Memory B cell (primary cell): Measurements from ENCODE around the gene RBPJ.
"Not testable (repeated sequence)": the region's sequence is repeated elsewhere in the genome, so short reads cannot be mapped to it uniquely, and the experiment has no call there.

Experiments
- ATAC-seq: fragments of 150-1000 bp; cut with Tn5 transposase; 2 replicates; pipeline ENCODE4 v1.10.0; 2021; ENCODE audit warnings: low read depth, mild to moderate bottlenecking, moderate library complexity
- DNase-seq, 2 donors: peaks; one replicate each; pipeline ENCODE4 v3.0.0; 2022; ENCODE audit warnings: low spot score in 2 of 2
- H3K27ac Mint-ChIP-seq: one replicate; pipeline ENCODE4 v1.8.0; 2022; ENCODE audit warnings: mild to moderate bottlenecking, moderate library complexity, mixed read lengths
- H3K27me3 Mint-ChIP-seq: one replicate; pipeline ENCODE4 v1.8.0; 2022; ENCODE audit warnings: mixed read lengths
- H3K36me3 Mint-ChIP-seq: one replicate; pipeline ENCODE4 v1.8.0; 2022; ENCODE audit warnings: mild to moderate bottlenecking, mixed read lengths
- H3K4me1 Mint-ChIP-seq: one replicate; pipeline ENCODE4 v1.8.0; 2022; ENCODE audit warnings: mixed read lengths
- H3K4me3 Mint-ChIP-seq: one replicate; pipeline ENCODE4 v1.8.0; 2022; ENCODE audit warnings: mild to moderate bottlenecking, moderate library complexity, mixed read lengths
- H3K9me3 Mint-ChIP-seq: one replicate; pipeline ENCODE4 v1.8.0; 2022; ENCODE audit warnings: mixed read lengths

Gene RBPJ

DNA sequence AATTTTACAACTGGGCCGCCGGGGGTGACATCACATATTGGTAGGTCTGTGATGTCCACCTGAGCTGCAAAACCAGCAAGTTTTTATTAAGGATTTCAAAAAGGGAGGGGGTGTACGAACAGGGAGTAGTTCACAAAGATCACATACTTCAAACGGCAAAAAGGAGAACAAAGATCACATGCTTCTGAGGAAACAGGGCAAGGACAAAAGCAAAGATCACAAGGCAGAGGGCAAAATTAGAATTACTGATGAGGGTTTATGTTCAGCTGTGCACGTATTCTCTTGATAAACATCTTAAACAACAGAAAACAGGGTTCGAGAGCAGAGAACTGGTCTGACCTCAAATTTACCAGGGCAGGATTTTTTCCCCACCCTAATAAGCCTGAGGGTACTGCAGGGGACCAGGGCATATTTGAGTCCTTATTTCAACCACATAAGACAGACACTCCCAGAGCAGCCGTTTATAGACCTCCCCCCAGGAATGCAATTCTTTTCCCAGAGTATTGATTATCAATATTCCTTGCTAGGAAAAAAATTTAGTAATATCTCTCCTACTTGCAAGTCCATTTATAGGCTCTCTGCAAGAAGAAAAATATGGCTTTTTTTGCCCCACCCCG lies 5.4 kb upstream of the RBPJ start:
- not testable (repeated sequence) for H3K4me3 Mint-ChIP-seq, H3K36me3 Mint-ChIP-seq, H3K27me3 Mint-ChIP-seq, ATAC-seq
- Mint-ChIP-seq H3K27ac (peak overlapping the region; percentile 56), H3K4me1 (peaks cover 13% of the 10 kb centered on the region), H3K9me3 (peaks cover 12% of the 10 kb centered on the region)
- peak in 1 of 2 donors; percentile 18 for DNase-seq

DNA sequence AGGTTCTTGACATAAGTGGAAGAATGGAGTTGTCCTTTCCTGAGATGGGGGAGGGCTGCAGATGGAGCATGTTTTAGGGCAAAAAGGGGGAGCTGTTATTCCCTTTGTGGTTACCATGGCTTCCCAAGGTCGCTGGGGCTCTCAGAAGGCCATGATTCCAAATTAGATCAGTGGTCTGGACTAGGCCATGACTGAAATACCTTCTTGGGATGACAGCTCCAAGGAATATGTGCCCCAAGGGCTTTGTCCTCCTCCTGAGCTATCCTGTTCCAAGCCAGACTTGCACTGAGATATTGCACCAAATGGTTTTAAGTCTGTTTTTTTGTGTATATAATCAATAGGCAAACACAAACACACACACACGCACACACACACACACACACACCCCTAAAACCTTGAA lies 3.0 kb upstream of the RBPJ start:
- peaks cover 3% of the 10 kb centered on the region for H3K36me3 Mint-ChIP-seq
- ATAC-seq (no peak), DNase-seq (no peak)
- H3K27ac Mint-ChIP-seq = peak overlapping the region; percentile 64
- H3K27me3 Mint-ChIP-seq = no peaks in the 10 kb centered on the region
- H3K4me3 Mint-ChIP-seq = no peak overlapping the region
- H3K4me1 Mint-ChIP-seq = peaks cover 18% of the 10 kb centered on the region
- H3K9me3 Mint-ChIP-seq = peaks cover 12% of the 10 kb centered on the region

GRCh38 chr4:26319467-26319948 lies 1.3 kb upstream of the RBPJ start:
- ATAC-seq (peak; percentile 70), DNase-seq (peak; percentile 88 to 89)
- H3K36me3 Mint-ChIP-seq = peaks cover 3% of the 10 kb centered on the region
- H3K4me3 Mint-ChIP-seq = peak overlapping the region; percentile 99
- H3K9me3 Mint-ChIP-seq = peaks cover 12% of the 10 kb centered on the region
- peaks cover 21% of the 10 kb centered on the region for H3K4me1 Mint-ChIP-seq
- no peaks in the 10 kb centered on the region for H3K27me3 Mint-ChIP-seq
- peak overlapping the region; percentile 97 for H3K27ac Mint-ChIP-seq

- H3K27ac Mint-ChIP-seq = peak overlapping the region; percentile 97
- peaks cover 12% of the 10 kb centered on the region for H3K9me3 Mint-ChIP-seq
- peak; percentile 39 to 66 for DNase-seq
- H3K27me3 Mint-ChIP-seq = no peaks in the 10 kb centered on the region
- H3K4me1 Mint-ChIP-seq = peaks cover 22% of the 10 kb centered on the region
- peak overlapping the region; percentile 99 for H3K4me3 Mint-ChIP-seq
- peaks cover 3% of the 10 kb centered on the region for H3K36me3 Mint-ChIP-seq
- peak; percentile 21 for ATAC-seq
These were observed 771 bp upstream of the RBPJ start for GRCh38 chr4:26319949-26320537.

- DNase-seq = no peak
- Mint-ChIP-seq H3K36me3 (no peaks in the 10 kb centered on the region), H3K27ac (peak overlapping the region; percentile 97), H3K9me3 (peaks cover 8% of the 10 kb centered on the region), H3K4me3 (peak overlapping the region; percentile 94), H3K4me1 (peaks cover 24% of the 10 kb centered on the region), H3K27me3 (no peaks in the 10 kb centered on the region)
- no peak for ATAC-seq
These were observed 783 bp downstream of the RBPJ start for GRCh38 chr4:26321373-26322221.

- Mint-ChIP-seq H3K9me3 (peaks cover 4% of the 10 kb centered on the region), H3K27ac (peak overlapping the region; percentile 97), H3K4me1 (peaks cover 28% of the 10 kb centered on the region), H3K36me3 (no peaks in the 10 kb centered on the region), H3K4me3 (peak overlapping the region; percentile 94), H3K27me3 (no peaks in the 10 kb centered on the region)
- ATAC-seq (no peak), DNase-seq (no peak)
These were observed 1.5 kb downstream of the RBPJ start for GRCh38 chr4:26322346-26322745.

DNA sequence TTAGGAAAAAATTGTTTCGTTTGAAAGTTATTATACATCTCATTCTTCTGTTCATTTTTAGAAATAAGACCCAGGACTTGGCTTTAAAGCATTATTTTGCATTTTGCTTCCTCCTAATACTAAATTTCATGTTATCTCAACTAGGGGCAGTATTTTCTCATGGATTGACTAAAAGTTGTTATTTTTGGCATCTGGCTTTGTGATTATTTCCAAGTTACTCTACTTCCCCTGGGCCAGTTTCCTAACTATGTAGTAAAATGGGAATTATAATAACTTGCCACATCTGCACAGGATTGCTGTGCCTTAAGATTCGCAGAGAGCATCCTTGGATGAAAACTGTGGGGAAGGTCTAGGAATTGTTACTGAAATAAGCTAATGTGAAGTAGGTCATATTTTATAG lies 3.0 kb downstream of the RBPJ start:
- H3K27ac Mint-ChIP-seq = no peak overlapping the region
- H3K9me3 Mint-ChIP-seq = no peaks in the 10 kb centered on the region
- no peak overlapping the region for H3K4me3 Mint-ChIP-seq
- no peaks in the 10 kb centered on the region for H3K27me3 Mint-ChIP-seq
- H3K4me1 Mint-ChIP-seq = peaks cover 27% of the 10 kb centered on the region
- ATAC-seq (no peak), DNase-seq (no peak)
- H3K36me3 Mint-ChIP-seq = no peaks in the 10 kb centered on the region

DNA sequence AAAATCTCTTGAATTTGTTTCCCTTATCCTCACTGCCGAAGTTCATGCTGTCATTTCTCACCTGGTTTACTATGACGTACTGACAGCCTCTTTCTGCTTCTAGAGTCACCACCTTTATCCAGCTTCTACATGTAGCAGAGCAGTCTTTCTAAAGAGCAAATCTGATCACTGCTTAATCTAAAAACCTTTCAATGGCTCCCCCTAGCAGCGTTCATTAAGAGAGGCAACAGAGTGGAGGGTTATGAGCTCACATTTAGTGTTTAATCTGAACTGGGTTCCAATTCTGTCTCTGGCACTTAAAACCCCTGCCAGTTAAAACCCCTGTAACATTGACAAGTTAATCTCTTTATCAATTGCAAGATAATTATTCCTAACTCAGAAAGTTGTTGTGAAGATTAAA lies 4.4 kb downstream of the RBPJ start:
- DNase-seq (no peak), ATAC-seq (peak; percentile 38)
- H3K9me3 Mint-ChIP-seq = no peaks in the 10 kb centered on the region
- no peaks in the 10 kb centered on the region for H3K27me3 Mint-ChIP-seq
- H3K27ac Mint-ChIP-seq = peak overlapping the region; percentile 14
- no peaks in the 10 kb centered on the region for H3K36me3 Mint-ChIP-seq
- no peak overlapping the region for H3K4me3 Mint-ChIP-seq
- H3K4me1 Mint-ChIP-seq = peaks cover 25% of the 10 kb centered on the region

- H3K27me3 Mint-ChIP-seq = no peaks in the 10 kb centered on the region
- H3K36me3 Mint-ChIP-seq = no peaks in the 10 kb centered on the region
- no peaks in the 10 kb centered on the region for H3K9me3 Mint-ChIP-seq
- peak overlapping the region; percentile 63 for H3K27ac Mint-ChIP-seq
- no peak overlapping the region for H3K4me3 Mint-ChIP-seq
- DNase-seq (no peak), ATAC-seq (no peak)
- peaks cover 30% of the 10 kb centered on the region for H3K4me1 Mint-ChIP-seq
These were observed 6.0 kb downstream of the RBPJ start for GRCh38 chr4:26326791-26327190.

DNA sequence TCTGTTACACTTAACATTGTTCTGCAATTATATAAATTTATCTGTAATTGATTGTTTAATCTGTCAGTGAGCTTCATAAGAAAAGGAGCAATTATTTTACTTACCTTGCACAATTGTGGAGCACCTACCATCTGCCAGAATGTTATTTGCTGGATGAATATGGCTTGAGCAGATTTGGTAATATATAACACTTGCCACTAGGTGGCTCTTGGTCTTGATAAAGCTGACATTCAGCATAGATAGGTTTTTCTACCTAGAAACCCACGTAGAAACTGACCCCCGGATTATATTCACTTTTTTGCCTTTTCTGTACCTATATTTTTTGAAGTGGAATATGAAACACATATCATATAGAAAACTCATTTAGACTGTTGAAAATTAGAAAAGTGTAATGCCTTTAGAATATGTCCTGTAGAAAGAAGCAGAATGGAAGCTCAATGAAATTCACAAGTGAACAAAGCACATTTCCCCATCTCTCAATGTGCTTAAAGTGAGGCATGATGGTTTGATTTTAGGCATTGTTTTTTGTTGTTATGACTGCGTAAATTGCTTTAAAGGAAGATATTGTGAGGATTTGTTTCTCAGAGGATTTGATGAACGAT lies 9.5 kb downstream of the RBPJ start:
- DNase-seq (peak in 1 of 2 donors; percentile 52), ATAC-seq (peak; percentile 88)
- no peaks in the 10 kb centered on the region for H3K36me3 Mint-ChIP-seq
- no peaks in the 10 kb centered on the region for H3K9me3 Mint-ChIP-seq
- H3K27ac Mint-ChIP-seq = no peak overlapping the region
- no peak overlapping the region for H3K4me3 Mint-ChIP-seq
- no peaks in the 10 kb centered on the region for H3K27me3 Mint-ChIP-seq
- H3K4me1 Mint-ChIP-seq = peaks cover 20% of the 10 kb centered on the region

GRCh38 chr4:26330946-26331345 lies 10.1 kb downstream of the RBPJ start:
- Mint-ChIP-seq H3K9me3 (no peaks in the 10 kb centered on the region), H3K4me1 (peaks cover 23% of the 10 kb centered on the region), H3K36me3 (no peaks in the 10 kb centered on the region), H3K27me3 (no peaks in the 10 kb centered on the region), H3K27ac (no peak overlapping the region), H3K4me3 (no peak overlapping the region)
- DNase-seq (no peak), ATAC-seq (no peak)

DNA sequence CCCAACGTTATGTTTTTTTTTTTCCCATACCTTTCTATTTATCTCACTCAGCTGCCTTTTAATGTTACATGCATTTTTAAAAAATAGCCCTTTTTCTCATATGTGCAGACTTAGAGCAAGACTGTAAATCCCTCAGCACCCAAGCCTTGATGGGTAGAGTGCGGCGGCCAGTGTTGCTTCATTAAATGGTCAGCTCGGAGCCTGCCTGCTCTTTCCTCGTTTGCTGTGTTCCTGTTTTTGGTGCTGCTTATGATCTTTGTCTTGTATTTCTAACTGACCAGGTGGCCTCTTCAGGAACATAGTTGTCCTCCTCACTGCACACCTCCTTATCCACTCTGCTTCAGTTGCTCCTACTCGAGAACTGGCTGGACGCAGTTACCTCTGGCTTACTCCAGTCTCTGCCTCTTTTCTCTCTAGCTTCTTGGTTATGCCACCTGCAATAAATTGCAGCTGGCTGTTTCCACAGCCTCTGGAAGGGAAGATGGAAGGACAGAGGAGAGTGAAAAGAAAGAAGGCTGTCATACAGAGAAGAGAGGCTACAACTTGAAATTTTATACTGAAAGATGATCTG lies 10.7 kb downstream of the RBPJ start:
- no peak for DNase-seq
- Mint-ChIP-seq H3K4me1 (peaks cover 23% of the 10 kb centered on the region), H3K27ac (no peak overlapping the region), H3K27me3 (no peaks in the 10 kb centered on the region), H3K4me3 (no peak overlapping the region), H3K9me3 (no peaks in the 10 kb centered on the region), H3K36me3 (no peaks in the 10 kb centered on the region)
- ATAC-seq = no peak

- ATAC-seq (no peak), DNase-seq (no peak)
- Mint-ChIP-seq H3K36me3 (no peaks in the 10 kb centered on the region), H3K4me3 (no peak overlapping the region), H3K27me3 (no peaks in the 10 kb centered on the region), H3K9me3 (no peaks in the 10 kb centered on the region), H3K27ac (no peak overlapping the region), H3K4me1 (peaks cover 23% of the 10 kb centered on the region)
These were observed 13.6 kb downstream of the RBPJ start for GRCh38 chr4:26334366-26334765.

- ATAC-seq (no peak), DNase-seq (no peak)
- Mint-ChIP-seq H3K27ac (no peak overlapping the region), H3K27me3 (no peaks in the 10 kb centered on the region), H3K9me3 (no peaks in the 10 kb centered on the region), H3K4me1 (peaks cover 33% of the 10 kb centered on the region), H3K36me3 (no peaks in the 10 kb centered on the region), H3K4me3 (no peak overlapping the region)
These were observed 16.8 kb downstream of the RBPJ start for GRCh38 chr4:26337612-26338011.
